Smooth muscle cell (in vitro differentiated cells): Measurements from ENCODE around the gene SMIM10L2A. TPM values are rescaled to one million over a fixed set of nuclear protein-coding genes. Genes with fewer than 3 reads are reported as not detected.

ENCODE experiments used
- DNase-seq: peaks from one replicate; lab custom pipeline; 2025; ENCODE audit not compliant: unreplicated experiment; lab: John Stamatoyannopoulos, UW
- H2AFZ ChIP-seq: fragments of 200-600 bp; sonication (generic); 2 replicates; pipeline ENCODE4 v1.6.0; 2016; ENCODE audit warnings: antibody characterized with exemption, low read depth, mild to moderate bottlenecking
- H3F3A ChIP-seq: fragments of 200-600 bp; sonication (generic); 2 replicates; pipeline ENCODE4 v1.6.0; 2017; ENCODE audit warnings: antibody characterized with exemption, low read depth
- H3K27ac ChIP-seq: fragments of 200-600 bp; sonication (generic); 2 replicates; pipeline ENCODE4 v1.5.1; 2016; ENCODE audit warnings: low read depth, mild to moderate bottlenecking
- H3K27me3 ChIP-seq: fragments of 200-600 bp; sonication (generic); 2 replicates; pipeline ENCODE4 v1.6.1; 2016; ENCODE audit warnings: low read depth, mild to moderate bottlenecking
- H3K36me3 ChIP-seq: fragments of 200-600 bp; sonication (generic); 2 replicates; pipeline ENCODE4 v1.5.1; 2016; ENCODE audit warnings: low read depth
- H3K4me1 ChIP-seq: fragments of 200-600 bp; sonication (generic); 2 replicates; pipeline ENCODE4 v1.5.1; 2016; ENCODE audit warnings: low read depth
- H3K4me2 ChIP-seq: fragments of 200-600 bp; sonication (generic); 2 replicates; pipeline ENCODE4 v1.6.0; 2016; ENCODE audit warnings: mild to moderate bottlenecking
- H3K4me3 ChIP-seq: fragments of 200-600 bp; sonication (generic); 2 replicates; pipeline ENCODE4 v1.5.1; 2016; ENCODE audit warnings: mild to moderate bottlenecking
- H3K79me2 ChIP-seq: fragments of 200-600 bp; sonication (generic); 2 replicates; pipeline ENCODE4 v1.6.0; 2016; ENCODE audit warnings: low read depth, mild to moderate bottlenecking
- H3K9ac ChIP-seq: fragments of 200-600 bp; sonication (generic); 2 replicates; pipeline ENCODE4 v1.6.0; 2016; ENCODE audit warnings: low read depth
- H3K9me3 ChIP-seq: fragments of 200-600 bp; sonication (generic); replicated peaks from 2 replicates; pipeline ENCODE4 v1.5.1; 2016; ENCODE audit warnings: low read depth
- H4K20me1 ChIP-seq: fragments of 200-600 bp; sonication (generic); 2 replicates; pipeline ENCODE4 v1.6.0; 2016; ENCODE audit warnings: low read depth
- WGBS: methylation state at CpG from one replicate; pipeline ENCODE4 v1.1.7; 2016; ENCODE audit warnings: low lambda C conversion rate; 5-methylcytosine and 5-hydroxymethylcytosine counted together
- polyA plus RNA-seq: library from polyadenylated mRNA; unstranded; fragments of >200 nt; fragmentation: Nextera tagmentation; extraction: Ambion mirVana; gene quantifications from 2 replicates; pipeline ENCODE4 v1.2.1, GENCODE V29; 2016
- total RNA-seq: library from RNA; depleted of rRNA; stranded (reverse); fragments of >200 nt; gene quantifications from 2 replicates; pipeline ENCODE4 v1.2.3, GENCODE V29; 2014
- TF ChIP-seq, protein P1 (sequence below): fragments of 200-600 bp; sonication (generic); IDR thresholded peaks from 2 replicates; pipeline ENCODE4 v1.5.1; 2017; ENCODE audit warnings: borderline replicate concordance, mild to moderate bottlenecking, antibody characterized with exemption; ENCODE audit not compliant: insufficient read depth, poor library complexity, severe bottlenecking

SMIM10L2A gene
- total and polyA plus RNA-seq, 2 experiments from 2014 or later: 0.45 to 1.6 TPM

GRCh38 chrX:135425026-135425965 lies 3.6 kb downstream of the SMIM10L2A start:
- DNase-seq: no peak
- H2AFZ ChIP-seq: no peak overlapping the region

DNA sequence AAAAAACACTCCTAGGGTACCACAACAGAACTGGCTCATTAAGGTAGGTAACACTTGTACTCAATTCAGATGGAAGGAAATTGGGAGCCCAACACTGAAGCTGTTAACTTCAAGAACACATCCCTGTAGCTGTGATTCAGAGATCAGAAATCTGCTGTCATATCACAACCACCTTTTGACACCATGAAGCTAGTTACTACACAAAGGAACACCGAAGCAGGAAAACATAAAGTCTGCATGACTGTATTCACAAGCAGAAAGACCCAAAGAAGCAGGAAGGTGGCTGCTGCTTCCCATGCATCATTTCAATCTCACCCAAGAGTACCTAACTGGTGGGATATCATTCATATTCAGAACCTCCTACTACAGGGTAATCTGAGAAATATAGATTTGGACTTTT lies 7.7 kb downstream of the SMIM10L2A start:
- Histone ChIP-seq H3K27me3 (no peaks in the 10 kb centered on the region), H3K4me2 (no peak overlapping the region), H2AFZ (no peak overlapping the region), H3K27ac (no peak overlapping the region), H3K36me3 (no peaks in the 10 kb centered on the region), H3K9ac (no peak overlapping the region), H3K9me3 (no peaks in the 10 kb centered on the region), H3K4me1 (no peaks in the 10 kb centered on the region), H3K79me2 (no peaks in the 10 kb centered on the region), H3K4me3 (no peak overlapping the region), H4K20me1 (no peaks in the 10 kb centered on the region), H3F3A (no peaks in the 10 kb centered on the region)
- TF ChIP-seq, protein P1, sequence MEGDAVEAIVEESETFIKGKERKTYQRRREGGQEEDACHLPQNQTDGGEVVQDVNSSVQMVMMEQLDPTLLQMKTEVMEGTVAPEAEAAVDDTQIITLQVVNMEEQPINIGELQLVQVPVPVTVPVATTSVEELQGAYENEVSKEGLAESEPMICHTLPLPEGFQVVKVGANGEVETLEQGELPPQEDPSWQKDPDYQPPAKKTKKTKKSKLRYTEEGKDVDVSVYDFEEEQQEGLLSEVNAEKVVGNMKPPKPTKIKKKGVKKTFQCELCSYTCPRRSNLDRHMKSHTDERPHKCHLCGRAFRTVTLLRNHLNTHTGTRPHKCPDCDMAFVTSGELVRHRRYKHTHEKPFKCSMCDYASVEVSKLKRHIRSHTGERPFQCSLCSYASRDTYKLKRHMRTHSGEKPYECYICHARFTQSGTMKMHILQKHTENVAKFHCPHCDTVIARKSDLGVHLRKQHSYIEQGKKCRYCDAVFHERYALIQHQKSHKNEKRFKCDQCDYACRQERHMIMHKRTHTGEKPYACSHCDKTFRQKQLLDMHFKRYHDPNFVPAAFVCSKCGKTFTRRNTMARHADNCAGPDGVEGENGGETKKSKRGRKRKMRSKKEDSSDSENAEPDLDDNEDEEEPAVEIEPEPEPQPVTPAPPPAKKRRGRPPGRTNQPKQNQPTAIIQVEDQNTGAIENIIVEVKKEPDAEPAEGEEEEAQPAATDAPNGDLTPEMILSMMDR: no peak
- 67% methylated on average over 1 of the region's 1 CpG for WGBS
- no peak for DNase-seq

More at GRCh38 chrX:135425026-135425965, 3.6 kb downstream of the SMIM10L2A start:
- WGBS: 64% methylated on average over 14 of the region's 16 CpGs
- H3K4me1 ChIP-seq: no peaks in the 10 kb centered on the region
- no peak overlapping the region for H3K4me3 ChIP-seq
- H3K27ac ChIP-seq: no peak overlapping the region
- no peak overlapping the region for H3K4me2 ChIP-seq
- no peaks in the 10 kb centered on the region for H3F3A ChIP-seq
- TF ChIP-seq, protein P1: no peak
- H4K20me1 ChIP-seq: no peaks in the 10 kb centered on the region
- H3K79me2 ChIP-seq: no peaks in the 10 kb centered on the region
- no peak overlapping the region for H3K9ac ChIP-seq
- H3K9me3 ChIP-seq: no peaks in the 10 kb centered on the region
- H3K27me3 ChIP-seq: no peaks in the 10 kb centered on the region
- no peaks in the 10 kb centered on the region for H3K36me3 ChIP-seq

GRCh38 chrX:135431886-135432285 lies 10.1 kb downstream of the SMIM10L2A start:
- no peaks in the 10 kb centered on the region for H4K20me1 ChIP-seq
- H3K9ac ChIP-seq: no peak overlapping the region
- no peak overlapping the region for H3K27ac ChIP-seq
- no peaks in the 10 kb centered on the region for H3K9me3 ChIP-seq
- H2AFZ ChIP-seq: no peak overlapping the region
- H3K36me3 ChIP-seq: no peaks in the 10 kb centered on the region
- no peaks in the 10 kb centered on the region for H3K27me3 ChIP-seq
- TF ChIP-seq, protein P1: no peak
- no peak overlapping the region for H3K4me3 ChIP-seq
- H3K79me2 ChIP-seq: no peaks in the 10 kb centered on the region
- H3K4me2 ChIP-seq: no peak overlapping the region
- H3K4me1 ChIP-seq: no peaks in the 10 kb centered on the region
- H3F3A ChIP-seq: no peaks in the 10 kb centered on the region
- DNase-seq: no peak
